NCI-H1694 (cell line): Measurements from ENCODE around the gene SCARF1.

Experiments
- DNase-seq: peaks from one replicate; lab custom pipeline; 2025; lab: John Stamatoyannopoulos, UW

Gene SCARF1

GRCh38 chr17:1648173-1648962 lies 2.8 kb upstream of the SCARF1 start:
- DNase-seq = peak; percentile 39

- no peak for DNase-seq
Measured at GRCh38 chr17:1647802-1648171, 2.3 kb upstream of the SCARF1 start.

GRCh38 chr17:1646199-1646875 lies 805 bp upstream of the SCARF1 start:
- no peak for DNase-seq

GRCh38 chr17:1644493-1645206 lies 882 bp downstream of the SCARF1 start:
- no peak for DNase-seq

GRCh38 chr17:1643999-1644492 lies 1.5 kb downstream of the SCARF1 start:
- no peak for DNase-seq

- DNase-seq = no peak
Measured at GRCh38 chr17:1643293-1643998, 2.1 kb downstream of the SCARF1 start.

- DNase-seq = no peak
Measured at GRCh38 chr17:1641065-1641403, 4.5 kb downstream of the SCARF1 start.

GRCh38 chr17:1640329-1641064 lies 5.0 kb downstream of the SCARF1 start:
- DNase-seq = no peak

- DNase-seq = no peak
Measured at GRCh38 chr17:1639549-1640180, 5.9 kb downstream of the SCARF1 start.

- no peak for DNase-seq
Measured at GRCh38 chr17:1638624-1639300, 6.8 kb downstream of the SCARF1 start.

GRCh38 chr17:1638171-1638590 lies 7.4 kb downstream of the SCARF1 start:
- no peak for DNase-seq

GRCh38 chr17:1636732-1637285 lies 8.7 kb downstream of the SCARF1 start:
- DNase-seq = no peak

GRCh38 chr17:1635675-1636465 lies 9.7 kb downstream of the SCARF1 start:
- no peak for DNase-seq

- no peak for DNase-seq
Measured at GRCh38 chr17:1634841-1635650, 10.5 kb downstream of the SCARF1 start.

- no peak for DNase-seq
Measured at GRCh38 chr17:1630662-1631061, 14.9 kb downstream of the SCARF1 start.

GRCh38 chr17:1629504-1630310 lies 15.8 kb downstream of the SCARF1 start:
- DNase-seq = peak; percentile 37

GRCh38 chr17:1628856-1629503 lies 16.6 kb downstream of the SCARF1 start:
- DNase-seq = peak; percentile 85
